Ecto neural progenitor cell (in vitro differentiated cells): ENCODE data around the gene HCN2.

Experiments used
- DNase-seq: peaks from one replicate; pipeline ENCODE4 v3.0.0-alpha.2; 2018; ENCODE audit warnings: low spot score

Gene HCN2

GRCh38 chr19:656751-657559 lies 67.3 kb downstream of the HCN2 start:
- DNase-seq = no peak

- no peak for DNase-seq
Measured at GRCh38 chr19:657611-658010, 67.9 kb downstream of the HCN2 start.

- no peak for DNase-seq
Measured at GRCh38 chr19:658059-658839, 68.6 kb downstream of the HCN2 start.

GRCh38 chr19:658916-659839 lies 69.5 kb downstream of the HCN2 start:
- no peak for DNase-seq

GRCh38 chr19:660793-661426 lies 71.2 kb downstream of the HCN2 start:
- no peak for DNase-seq

- no peak for DNase-seq
Measured at GRCh38 chr19:661427-662196, 71.9 kb downstream of the HCN2 start.

DNA sequence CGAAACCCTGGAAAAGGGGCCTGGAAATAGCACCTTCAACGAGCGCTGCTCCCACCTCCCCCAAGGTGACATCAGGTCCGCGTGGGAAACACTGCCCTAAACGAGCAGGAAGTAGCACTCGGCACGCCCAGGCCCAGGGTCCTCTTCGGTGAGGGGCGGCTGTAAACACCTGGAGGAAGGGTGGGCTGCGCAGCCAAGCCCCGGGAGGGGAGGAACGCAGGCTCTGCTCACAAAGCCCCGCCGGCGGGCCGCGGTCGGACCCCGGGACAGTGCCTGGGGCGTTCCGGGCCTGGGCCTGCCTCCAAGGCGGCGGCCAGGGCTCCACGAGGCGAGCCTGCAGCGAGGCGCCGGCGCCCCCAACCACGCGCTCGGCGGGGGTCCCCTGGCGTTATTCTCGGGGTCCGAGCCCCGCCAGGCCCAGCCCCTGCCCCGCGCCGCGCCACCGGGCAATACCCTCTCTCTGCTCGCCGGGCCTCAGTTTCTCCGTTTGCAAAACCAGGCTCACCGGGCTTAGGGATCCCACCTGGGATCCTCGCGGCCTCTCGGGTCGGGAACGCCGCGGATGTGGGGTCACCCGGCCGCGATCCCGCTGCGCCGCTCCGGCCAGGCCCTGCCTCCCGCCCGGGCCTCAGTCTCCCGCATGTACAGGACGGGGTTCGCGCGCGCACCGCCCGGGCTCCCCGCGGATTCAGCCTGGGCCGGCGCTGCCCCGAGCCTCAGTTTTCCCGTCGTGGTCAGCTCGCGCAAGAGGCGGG lies 72.7 kb downstream of the HCN2 start:
- no peak for DNase-seq

GRCh38 chr19:662962-663681 lies 73.4 kb downstream of the HCN2 start, which contains the start of gene RNF126:
RNF126 (minus strand) TSS chr19:663214; CDS start chr19:663121, 93 bp downstream.
- peak; percentile 94 for DNase-seq

DNA sequence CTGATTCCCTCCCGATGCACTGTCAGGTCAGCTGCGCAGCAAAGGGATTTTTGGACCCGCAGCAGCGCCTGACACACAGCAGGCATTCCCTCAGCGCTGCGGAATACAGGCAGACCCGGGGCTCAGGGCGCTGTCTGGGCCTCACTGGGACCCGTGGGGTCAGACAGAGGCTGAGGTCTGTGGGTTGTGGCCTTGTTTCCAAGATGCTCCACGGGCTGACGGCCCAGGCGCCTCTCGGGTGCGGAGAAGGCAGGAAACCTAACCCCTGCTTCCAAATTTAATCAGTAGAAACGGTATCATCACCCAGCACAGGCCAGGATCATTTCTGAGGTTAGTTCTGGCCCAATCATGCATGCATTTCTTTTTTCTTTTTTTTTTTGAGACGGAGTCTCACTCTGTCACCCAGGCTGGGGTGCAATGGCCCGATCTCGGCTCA lies 74.0 kb downstream of the HCN2 start:
- no peak for DNase-seq

DNA sequence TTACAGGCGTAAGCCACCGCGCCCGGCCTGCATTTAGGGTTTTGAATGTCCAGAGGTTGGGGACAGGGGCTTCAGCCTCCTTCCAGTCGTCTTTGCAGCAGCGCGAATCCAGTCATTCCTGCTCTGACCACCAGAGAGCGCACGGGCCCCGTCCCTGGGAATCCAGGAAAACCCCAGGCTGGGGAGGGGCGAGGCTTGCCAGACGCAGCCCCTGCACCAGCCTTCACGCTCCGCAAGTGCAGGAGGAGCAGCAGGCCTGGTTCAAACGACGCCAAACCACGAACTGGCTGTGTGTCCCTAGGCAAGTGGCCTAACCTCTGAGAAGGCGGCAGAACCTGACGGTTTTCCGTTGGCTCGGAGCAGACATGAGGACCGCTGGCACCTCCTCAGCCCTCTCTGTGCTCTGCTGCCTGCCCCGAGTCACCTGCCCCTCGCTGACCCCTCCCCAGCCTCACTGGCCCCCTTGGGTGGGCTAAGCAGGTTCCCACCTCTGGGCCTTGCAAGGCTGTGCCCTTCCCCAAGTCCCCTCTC lies 75.3 kb downstream of the HCN2 start:
- DNase-seq = peak; percentile 95
